HG02884 (cell line): Measurements from ENCODE around the gene PPIF.

ENCODE experiments used
- ATAC-seq: cut with Tn5 transposase; IDR thresholded peaks from one replicate; pipeline ENCODE4 v1.9.1; 2021; ENCODE audit warnings: mild to moderate bottlenecking, moderate library complexity; ENCODE audit not compliant: unreplicated experiment

PPIF gene

DNA sequence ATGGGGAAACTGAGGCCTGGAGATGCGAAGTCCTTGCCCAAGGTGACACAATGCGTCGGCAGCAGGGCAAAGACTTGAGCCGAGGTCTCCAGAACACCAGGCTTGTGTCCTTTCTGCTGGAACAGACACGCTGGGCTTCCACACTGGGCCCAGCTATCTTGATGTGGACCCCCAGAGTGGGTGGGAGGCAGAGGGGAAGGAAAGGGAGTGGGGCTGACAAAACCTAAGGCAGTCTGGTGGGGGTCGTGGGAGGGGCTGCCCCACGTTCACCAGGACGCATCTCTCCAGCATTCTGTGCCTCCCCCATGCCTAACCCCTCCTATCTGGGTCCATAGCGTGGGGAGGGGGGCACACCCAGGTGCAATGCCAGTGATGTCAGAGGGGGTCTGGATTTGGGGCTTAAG, 38.1 kb downstream of the PPIF start:
- no peak for ATAC-seq

DNA sequence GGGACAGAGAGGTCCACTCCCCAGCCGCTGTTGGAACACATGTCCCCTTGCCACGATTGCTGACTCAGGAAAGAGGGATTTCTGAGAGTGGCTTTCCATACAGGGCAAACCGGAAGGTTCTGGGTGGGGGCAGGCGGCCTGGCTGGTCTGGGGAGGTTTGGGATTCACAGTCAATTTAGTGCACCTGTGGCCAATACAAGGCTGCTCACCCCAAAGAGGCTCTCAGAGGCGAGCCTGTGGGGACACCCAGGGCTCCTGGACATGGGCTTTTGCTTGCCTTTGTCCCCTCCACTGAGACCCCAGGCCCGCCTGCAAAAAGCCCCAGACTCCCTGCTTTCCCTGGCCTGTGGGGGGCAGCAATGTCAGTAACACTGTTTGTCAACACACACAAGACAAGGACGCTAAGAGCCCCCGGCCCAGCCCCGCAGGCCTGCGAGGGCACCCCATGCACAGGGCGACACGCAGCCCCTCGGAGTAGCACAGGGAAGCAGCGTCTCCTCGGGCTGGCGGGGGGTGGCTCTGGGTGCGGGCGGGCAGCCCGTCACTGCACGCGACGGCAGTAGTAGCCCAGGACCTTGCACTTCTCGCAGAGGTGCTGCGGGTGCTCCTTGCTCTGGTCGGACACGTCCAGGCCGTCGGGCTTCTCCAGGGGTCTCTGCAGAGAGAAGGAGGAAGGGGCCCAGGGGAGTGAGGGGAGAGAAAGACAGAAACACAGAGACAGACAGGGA, 38.7 kb downstream of the PPIF start:
- ATAC-seq, result no peak

DNA sequence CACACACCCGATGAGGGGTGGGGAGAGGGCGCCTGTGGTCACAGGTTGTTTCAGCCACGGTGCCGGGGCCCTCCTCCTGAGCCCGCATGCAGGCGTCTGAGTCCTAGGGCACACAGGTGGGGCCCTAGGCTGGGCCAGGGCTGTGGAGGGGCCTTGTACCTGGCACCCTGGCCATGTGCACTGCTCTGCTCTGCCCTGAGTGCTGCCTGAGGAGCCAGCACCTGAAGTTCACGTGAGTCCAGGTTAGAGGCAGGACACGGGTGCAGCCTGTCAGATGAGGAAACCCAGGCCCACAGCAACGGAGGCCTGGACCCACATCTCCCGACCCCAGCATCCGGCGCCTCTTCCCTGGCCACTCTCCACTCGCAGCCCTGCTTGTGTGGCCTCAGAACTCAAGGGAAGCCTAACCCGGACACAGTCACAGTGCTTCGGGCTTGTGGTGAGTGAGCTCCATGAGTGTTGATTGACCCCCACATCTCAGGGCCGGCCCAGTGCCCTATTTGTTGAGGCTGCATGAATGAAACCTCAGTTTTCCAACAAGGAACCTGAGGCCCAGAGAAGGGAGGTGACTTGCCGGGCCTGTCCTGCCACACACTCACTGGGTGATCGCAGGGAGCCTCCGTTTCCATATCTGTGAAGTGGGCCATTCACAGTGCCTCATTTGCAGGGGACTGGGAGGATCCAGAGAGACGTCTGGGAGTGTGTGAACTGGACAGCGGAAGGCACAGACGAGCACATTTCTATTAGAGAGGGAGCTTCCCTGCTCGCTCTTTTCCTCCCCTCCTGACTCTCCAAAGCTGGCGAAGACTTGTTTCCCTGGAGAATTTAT, 39.6 kb downstream of the PPIF start:
- no peak for ATAC-seq

DNA sequence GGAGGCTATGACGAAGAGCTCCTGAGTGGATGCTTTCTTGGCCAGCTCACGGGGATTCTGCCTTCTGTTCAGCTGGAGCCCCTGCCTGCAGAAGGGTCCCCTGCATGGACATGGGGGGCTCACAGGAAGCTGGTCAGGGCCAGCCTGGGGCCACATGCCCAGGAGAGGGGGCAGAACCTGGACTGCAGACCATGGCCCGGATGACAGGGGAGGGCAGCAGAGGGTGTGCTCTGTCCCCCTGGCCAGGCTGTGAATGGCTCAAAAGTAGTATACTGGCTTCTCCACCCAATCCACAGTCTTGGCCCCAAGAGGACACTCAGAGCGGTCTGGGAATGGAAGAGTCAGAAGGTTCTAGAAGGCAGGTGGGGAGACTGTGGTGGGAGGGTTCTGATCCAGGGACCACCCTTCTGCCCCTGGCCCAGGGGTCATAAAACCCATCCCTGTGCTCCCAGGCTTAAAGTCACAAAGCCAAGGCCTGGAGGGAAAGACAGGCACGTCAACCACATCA, 40.3 kb downstream of the PPIF start:
- ATAC-seq, result no peak

DNA sequence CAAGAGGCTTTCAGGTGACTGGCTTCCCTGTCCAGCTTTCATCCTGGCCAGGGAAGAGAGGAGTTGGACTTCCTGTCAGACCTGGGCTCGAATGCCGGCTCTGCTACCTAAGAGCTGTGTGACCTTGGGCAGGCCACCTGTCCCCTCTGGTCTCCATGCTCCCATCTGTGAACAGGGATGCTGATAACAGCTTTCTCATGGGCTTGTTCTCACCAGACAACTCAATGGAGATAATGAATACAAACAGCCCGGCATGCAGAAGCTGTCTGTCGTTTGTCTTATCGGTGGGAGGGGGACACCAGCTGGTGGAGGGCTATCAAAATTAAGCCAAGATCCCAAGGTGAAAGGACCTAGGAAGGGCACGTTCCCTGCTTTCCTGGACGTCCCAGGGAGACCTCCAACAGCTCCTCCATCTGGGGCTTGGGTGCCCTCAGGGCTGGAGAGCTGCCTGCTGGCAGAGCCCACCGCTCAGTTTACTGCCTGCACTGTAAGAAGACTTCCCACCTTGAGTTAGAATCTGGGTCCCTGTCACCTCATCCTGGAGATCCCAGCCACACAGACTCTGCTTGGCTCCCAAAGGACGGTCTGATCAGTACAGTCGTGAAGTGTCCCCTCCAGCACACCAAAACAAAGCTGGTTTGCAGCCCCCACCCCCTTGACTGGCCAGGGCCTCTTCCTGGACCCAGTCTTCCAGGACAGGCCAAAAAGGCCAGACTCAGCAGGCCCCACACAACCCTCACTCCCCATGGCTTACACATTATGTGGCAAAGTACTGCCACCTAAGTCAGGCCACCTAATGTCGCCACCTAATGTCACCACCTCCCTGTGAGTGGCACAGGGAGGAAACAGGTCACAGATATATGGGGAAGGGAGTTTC, 40.9 kb downstream of the PPIF start:
- no peak for ATAC-seq

DNA sequence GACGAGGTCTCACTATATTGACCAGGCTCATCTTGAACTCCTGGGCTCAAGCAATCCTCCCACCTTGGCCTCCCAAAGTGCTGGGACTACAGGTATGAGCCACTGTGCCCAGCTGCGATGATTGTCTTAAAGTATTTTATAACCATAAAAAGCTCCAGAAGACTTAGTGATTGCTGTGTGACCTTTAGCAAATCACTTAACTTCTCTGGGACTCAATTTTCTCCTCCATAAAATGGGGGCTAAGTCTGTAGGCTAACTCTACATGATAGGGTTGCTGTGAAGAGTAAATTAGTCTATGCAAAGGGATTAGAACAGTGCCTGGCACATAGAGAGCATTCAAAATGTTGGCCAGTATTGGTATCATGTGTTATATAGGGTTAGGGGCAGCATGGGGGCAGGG, 42.8 kb downstream of the PPIF start:
- no peak for ATAC-seq

DNA sequence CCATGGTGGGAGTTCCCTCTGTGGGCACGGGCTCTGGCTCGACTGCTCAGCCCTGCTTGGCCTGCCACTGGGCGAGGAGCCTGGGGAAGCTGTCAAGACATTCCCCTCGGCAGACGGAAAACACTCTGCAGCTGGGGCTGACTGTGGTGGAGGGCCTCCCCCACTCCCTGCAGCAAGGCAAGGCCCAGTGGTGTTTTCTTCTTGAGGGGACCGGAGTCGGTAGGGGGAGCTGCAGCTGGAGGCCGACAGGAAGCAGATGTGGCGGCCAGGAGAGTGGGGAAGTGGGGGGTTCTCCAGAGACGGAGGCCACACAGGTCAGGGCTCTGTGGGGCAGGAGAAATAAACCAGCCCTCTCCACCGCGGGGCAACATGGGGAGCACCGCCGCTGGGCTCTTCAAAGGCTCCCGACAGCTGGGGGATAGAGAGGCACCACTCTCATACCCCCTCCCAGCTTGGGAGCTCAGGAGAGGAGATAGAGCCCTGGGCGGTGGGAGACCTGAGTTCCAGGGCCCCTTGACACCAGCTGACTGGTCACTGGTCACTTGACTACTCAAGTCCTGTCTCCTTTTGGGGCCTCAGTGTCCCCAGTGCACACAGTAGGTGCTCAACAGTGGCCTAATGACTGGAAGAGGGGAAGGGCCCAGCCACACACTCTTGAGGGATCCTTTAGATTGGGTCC, 43.4 kb downstream of the PPIF start:
- ATAC-seq, result no peak

DNA sequence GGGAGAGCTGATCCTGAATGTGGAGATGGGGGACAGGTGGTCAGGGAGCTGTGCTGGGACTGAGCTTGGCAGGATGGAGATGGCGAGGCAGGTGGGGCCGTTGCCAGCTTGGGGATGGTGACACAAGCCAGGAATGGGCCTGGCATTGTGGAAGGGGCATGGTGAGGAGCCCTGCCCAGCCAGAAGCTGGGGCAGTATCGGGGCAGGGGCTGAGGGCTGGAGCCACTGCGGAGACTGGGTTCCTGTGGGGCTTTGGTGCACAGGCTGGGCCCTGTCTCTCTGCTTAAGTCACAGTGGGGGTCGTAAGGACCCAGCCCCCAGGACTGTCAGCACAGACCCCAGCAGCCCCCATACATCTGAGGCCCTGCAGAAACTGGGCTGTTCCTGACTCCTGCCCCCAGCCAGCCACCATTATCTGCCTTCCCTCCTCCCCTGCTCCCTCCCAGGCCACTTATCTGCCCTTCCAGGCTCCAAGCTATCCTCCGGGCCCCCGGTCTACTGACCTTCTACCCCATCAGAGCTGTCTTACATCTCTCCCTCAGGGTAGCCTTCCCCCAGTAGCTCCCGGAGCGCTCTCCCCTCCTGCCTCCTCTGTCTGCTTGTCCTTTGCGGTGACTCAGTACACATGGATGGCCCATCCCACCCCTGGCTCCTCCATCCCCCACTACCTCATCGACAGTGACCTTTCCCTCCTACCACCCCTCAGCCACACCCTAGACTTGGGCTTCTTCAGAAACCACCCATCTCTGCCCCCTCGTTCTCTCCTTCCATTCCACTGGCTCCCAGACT, 44.2 kb downstream of the PPIF start:
- ATAC-seq, result no peak

DNA sequence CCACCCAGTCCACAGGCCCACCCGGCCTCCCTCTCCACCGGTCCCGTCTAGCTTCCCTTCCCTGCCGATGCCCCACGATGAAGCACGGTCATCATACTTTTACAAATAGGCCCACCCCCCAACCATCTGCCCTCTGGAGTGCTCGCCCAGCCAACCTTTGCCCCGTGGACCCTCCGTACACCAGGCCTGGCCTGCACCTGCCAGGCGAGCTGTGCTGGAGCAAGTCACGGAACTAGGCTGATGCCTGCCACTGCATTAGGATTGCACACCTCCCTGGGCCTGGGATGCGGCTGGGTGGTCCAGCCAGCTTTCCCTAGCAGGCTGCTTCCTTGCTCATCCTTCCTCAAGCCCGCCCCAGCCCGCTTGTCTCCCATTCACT, 44.7 kb downstream of the PPIF start:
- no peak for ATAC-seq

DNA sequence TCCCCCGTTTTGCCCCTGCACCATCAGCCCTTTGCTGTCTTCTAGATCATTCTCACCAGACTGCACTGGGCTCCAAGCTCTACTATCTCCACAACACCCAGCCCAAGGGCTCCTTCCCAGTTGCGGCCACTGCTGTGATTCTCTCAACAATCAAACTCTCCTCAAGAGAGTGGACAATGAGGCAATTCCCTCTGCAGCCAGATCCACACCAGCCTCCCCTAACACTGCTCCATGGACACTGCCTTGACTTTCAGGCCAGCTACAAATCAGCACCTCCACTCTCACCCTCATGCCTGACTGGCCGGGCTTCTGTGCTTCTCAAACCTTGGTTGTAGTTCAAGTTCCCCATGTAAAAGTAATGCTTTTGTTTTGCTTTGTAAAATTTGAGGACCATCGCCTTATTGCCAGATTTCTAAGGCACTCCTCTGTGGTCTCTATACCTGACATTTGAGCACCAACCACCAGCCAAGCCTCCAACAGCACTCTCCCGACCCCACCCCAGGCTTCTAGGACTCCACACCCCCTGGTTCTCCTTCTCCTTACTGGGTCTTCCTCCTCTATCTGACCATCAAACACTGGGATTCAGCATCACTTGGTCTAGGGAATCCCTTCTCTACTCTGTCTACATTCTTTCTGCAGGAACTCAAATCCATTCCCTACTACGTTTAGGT, 45.4 kb downstream of the PPIF start:
- ATAC-seq, result no peak

DNA sequence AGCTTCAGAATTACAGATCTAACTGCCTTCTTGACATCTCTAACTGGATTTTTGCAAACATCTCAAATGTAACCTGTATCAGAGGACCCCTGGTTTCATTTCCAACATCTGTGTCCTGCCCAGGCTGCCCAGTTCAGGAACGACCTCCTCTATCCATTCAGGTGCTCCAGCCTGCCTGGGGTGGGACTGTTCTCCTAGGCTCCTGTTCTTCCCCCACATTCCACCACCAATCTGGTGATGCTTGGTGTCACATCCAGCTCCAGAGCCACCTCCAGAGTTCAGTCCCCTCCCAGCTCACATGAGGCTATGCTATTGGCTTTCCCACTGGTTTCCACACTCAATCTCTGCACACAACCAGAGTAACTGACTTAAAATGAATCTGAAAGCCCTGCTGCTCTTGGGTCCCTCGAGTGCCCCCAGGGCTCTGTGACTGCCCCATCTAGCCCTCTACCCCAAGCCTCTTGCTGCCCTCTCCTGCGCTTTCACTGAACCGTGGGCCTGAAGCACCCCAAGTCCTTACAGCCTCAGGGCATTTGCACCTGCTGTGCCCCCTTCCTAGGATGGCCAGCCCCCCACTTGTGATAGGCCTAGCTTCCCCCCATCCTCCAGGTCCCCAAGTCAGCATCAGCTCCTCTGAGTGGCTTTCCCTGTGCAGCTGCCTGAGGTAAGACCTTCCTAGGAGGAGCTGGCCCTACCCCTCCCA, 46.1 kb downstream of the PPIF start:
- ATAC-seq, result no peak

DNA sequence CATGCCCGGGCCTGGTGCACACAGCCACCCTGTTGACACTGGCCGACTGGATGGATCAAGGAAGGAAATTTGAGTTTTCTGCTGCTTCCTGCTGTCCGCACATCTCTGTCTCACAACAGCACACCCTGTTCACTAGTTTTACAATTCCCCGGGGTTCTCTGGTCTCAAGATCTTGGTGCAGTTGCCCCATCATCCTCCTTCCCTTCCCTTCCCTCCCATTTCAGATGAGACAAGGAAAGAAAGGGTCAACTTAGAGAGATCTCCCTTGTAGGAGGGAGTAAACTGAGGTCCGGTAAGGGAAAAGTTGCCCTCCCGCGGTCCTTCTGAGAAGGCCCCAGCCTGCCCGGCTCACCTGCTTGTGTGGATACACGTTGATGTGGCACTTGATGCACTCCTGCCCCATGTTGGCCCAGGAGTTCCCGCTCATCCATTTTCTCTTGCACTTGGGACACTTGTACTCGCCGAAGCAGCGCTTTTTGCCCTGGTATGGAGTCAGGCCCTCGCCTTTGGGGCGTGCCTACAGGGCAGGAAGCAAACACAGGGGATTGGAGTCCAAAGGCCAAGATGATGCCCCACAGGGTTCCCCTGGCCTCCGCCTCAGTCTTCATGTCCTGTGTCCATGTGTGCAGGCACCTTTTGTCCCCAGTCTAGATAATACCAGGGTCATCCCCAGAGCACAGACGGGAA, 46.8 kb downstream of the PPIF start:
- ATAC-seq, result no peak

DNA sequence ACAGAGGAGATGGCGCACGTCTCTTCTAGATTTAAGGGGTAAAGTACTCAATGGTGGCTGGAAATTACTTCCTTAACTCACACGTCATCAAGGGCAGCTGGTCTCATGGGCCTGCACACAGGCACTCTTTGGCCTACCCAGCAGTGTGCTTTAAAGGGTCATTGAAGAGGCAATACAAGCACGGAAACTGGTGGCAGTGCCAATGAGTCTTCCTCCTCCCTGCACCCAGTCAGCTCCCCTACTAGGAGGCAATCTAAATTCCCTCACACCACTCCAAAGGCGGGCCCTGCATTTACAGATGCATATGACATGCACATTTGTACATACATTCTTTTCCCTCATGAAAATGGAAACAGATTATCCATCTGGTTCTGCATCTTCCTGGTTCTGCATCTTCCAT, 47.4 kb downstream of the PPIF start:
- ATAC-seq, result no peak

DNA sequence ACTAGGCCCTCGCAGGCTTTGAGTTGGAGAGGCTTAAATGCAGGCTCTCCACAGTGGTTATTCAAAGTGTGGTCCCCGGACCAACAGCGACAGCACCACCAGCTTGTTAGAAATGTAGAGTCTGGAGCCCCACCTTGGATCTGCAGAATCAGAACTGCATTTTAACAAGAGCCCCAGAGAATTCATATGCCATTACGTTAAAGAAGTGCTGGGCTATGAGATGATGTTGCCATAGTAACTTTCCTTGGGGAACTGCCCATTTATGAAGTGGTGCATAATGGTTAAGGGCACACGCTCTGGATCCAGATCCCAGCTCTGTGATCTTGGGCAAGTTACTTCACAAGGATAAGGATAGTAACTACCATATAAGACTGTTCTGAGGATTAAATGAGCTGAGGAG, 49.3 kb downstream of the PPIF start:
- no peak for ATAC-seq

DNA sequence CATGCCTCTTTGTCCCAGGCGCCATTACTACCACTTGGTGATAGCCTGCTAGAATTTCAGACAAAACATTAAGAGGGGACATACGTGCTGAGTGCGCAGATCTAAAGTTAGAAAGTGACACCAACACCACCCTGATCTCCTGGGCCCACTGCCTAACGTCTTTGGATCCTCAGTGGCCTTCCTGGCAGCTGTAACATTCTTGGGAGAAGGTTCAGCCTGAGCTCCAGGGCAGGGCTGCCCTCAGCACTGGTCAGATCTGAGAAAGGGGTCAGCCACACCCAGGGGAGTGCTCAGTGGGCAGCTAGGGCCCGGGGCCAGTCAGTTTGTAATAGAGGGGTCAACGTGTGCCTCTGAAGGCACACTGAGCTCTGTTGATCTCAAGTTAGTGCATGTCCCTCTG, 49.8 kb downstream of the PPIF start:
- no peak for ATAC-seq

DNA sequence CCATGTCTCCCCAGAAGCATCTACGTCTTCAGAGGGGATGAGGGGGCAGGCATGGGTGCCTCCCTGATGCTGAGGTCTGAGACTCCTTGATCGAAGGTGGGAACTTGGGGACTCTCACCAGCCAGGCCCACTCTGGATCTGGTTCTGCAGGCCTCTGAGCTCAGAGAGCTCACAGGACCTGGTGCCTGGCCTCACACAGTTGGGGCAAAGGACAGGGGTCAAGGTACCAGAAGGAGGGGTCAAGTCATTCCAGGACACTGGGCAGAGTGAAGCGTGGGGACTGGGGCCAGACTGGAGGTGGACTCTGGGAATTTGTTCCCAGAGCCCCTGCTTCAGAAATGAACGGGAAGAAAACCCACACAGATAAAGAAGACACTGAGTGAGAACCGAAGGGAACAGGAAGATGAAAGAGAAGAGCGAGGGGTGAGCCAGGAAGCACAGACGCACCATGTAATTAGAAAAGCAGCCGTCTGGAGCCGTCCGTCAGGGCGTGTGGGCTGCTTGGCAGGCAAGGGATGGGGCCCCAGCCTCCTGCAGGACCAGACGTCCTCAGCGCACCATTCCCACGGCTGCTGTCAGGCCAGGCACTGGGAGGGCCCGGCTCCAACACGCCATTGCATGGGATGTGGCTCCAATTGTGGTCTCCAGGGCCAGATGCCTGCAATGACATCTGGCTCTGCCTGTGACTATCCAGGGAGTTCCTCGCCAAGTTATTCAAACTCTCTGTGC, 50.5 kb downstream of the PPIF start:
- ATAC-seq, result no peak

DNA sequence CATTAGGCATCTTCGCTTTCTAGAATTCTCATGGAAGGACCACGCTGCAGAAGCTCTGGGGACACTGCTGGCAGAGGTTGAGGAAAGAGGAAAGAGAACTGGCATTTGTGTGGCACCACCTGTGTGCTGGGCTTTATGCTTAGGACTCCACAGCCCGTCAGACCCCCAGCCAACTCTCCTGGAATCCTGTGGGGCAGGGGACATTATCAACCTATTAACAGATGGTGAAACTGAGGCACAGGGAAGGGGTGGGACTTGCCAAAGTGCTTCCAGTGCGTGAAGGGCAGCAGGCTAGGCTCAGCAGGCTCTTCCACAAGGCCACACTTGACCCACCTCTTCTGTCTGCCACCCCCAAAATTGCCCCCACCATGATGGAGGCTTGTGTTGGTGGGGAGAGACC, 51.4 kb downstream of the PPIF start:
- no peak for ATAC-seq
